ENCODE measurements around the gene PTPRG. TPM values are rescaled to one million over a fixed set of nuclear protein-coding genes. Genes with fewer than 3 reads are reported as not detected.

PTPRG gene
- total and polyA plus RNA-seq, 10 of the 15 experiments (the other 5 are each of a cell fraction or from before 2014, with no cell fraction given): 0.29 to 20.7 (median 1.4) TPM

- SMC1A ChIA-PET (ENCODE audit: uncharacterized antibody, unreplicated experiment): interaction anchor here (1.6 to 1.7 kb wide), 2 partner anchors 10 to 30 kb away, joined by 3 to 6 read pairs; no protein-coding TSS in a partner anchor
- POLR2A ChIA-PET: no interaction called here
- ATAC-seq (no peak), DNase-seq (ENCODE audit: low read depth, low spot score) (no peak), FAIRE-seq (no peak)
- Histone ChIP-seq H2AFZ (ENCODE audit: control insufficient read depth, low read depth, low read length) (no peak overlapping the region), H3K36me3 (ENCODE audit: control insufficient read depth in 2 of 2, insufficient read depth in 2 of 2, low read length in 1 of 2) (no peaks in the 10 kb centered on the region), H4K20me1 (ENCODE audit: control insufficient read depth, insufficient read depth) (no peaks in the 10 kb centered on the region), H3K9me3 (replicated peaks; ENCODE audit: control insufficient read depth, insufficient read depth, low read length) (no peaks in the 10 kb centered on the region), H3K9ac (ENCODE audit: control insufficient read depth, insufficient read depth, low read length) (no peak overlapping the region), H3K27me3 (replicated peaks in 1 of 2; ENCODE audit: control insufficient read depth in 2 of 2, insufficient read depth in 2 of 2, low read length in 1 of 2) (no peaks in the 10 kb centered on the region), H3K79me2 (ENCODE audit: control insufficient read depth, insufficient read depth, low read length) (no peaks in the 10 kb centered on the region), H3K4me3 (no peak overlapping the region), H3K4me1 (ENCODE audit: control insufficient read depth, insufficient read depth, low read length) (no peaks in the 10 kb centered on the region), H3K4me2 (ENCODE audit: control insufficient read depth, insufficient read depth) (no peak overlapping the region), H3K27ac (ENCODE audit: control insufficient read depth, insufficient read depth) (no peak overlapping the region)
- CTCF ChIA-PET: interaction anchor here (1.0 kb wide), 1 partner anchor 39 kb away, joined by 4 read pairs; no protein-coding TSS in a partner anchor
- TF ChIP-seq KDM1A (IDR thresholded peaks at IDR 0.05; ENCODE audit: borderline replicate concordance): no peak
- TF ChIP-seq NFXL1 (IDR thresholded peaks at IDR 0.05; ENCODE audit: borderline replicate concordance): no peak
- no peak for TF ChIP-seq SMARCA5 (IDR thresholded peaks at IDR 0.05)
- TF ChIP-seq PAX8 (IDR thresholded peaks at IDR 0.05): no peak
- no peak for TF ChIP-seq MTA3 (IDR thresholded peaks at IDR 0.05; ENCODE audit: borderline replicate concordance, low read length)
- RAD21 ChIA-PET (ENCODE audit: unreplicated experiment): interaction anchor here (0.5 kb wide), 1 partner anchor 24 kb away, joined by 3 read pairs; no protein-coding TSS in a partner anchor
- no TSS peak for BruUV-seq (replicated peaks)
- intact Hi-C loops (cut with micrococcal nuclease; ENCODE audit: unreplicated experiment) (no loop called here), in situ Hi-C loops (cut with MboI) (no loop called here)
- WGBS (ENCODE audit: insufficient coverage, insufficient replicate concordance, low lambda C conversion rate, missing lambda C conversion rate): 0% methylated on average over 2 of the region's 2 CpGs
Measured at GRCh38 chr3:61975936-61976335, 414.6 kb downstream of the PTPRG start.

- ChIA-PET POLR2A (no interaction called here), RAD21 (ENCODE audit: unreplicated experiment) (no interaction called here), CTCF (interaction anchor here (1.1 kb wide), 1 partner anchor 28 kb away, joined by 3 read pairs; no protein-coding TSS in a partner anchor), SMC1A (ENCODE audit: uncharacterized antibody, unreplicated experiment) (interaction anchor here (0.6 to 1.6 kb wide), 7 partner anchors 9 to 152 kb away, joined by 3 to 4 read pairs (median 3); no protein-coding TSS in a partner anchor)
- H3K27me3 ChIP-seq (replicated peaks in 1 of 2; ENCODE audit: control insufficient read depth in 2 of 2, insufficient read depth in 2 of 2, low read length in 1 of 2): no peaks in the 10 kb centered on the region
- no peak for ATAC-seq
- in situ Hi-C loops (cut with MboI) (no loop called here), intact Hi-C loops (cut with micrococcal nuclease; ENCODE audit: unreplicated experiment) (no loop called here)
- no peaks in the 10 kb centered on the region for H3K79me2 ChIP-seq (ENCODE audit: control insufficient read depth, insufficient read depth, low read length)
- 9% methylated on average over 8 of the region's 8 CpGs for WGBS (ENCODE audit: insufficient coverage, insufficient replicate concordance, low lambda C conversion rate, missing lambda C conversion rate)
- H3K36me3 ChIP-seq (ENCODE audit: control insufficient read depth in 2 of 2, insufficient read depth in 2 of 2, low read length in 1 of 2): no peaks in the 10 kb centered on the region
- no peak overlapping the region for H3K9ac ChIP-seq (ENCODE audit: control insufficient read depth, insufficient read depth, low read length)
- H3K27ac ChIP-seq (ENCODE audit: control insufficient read depth, insufficient read depth): no peak overlapping the region
- no peak overlapping the region for H3K4me2 ChIP-seq (ENCODE audit: control insufficient read depth, insufficient read depth)
- no peaks in the 10 kb centered on the region for H4K20me1 ChIP-seq (ENCODE audit: control insufficient read depth, insufficient read depth)
- BruUV-seq (replicated peaks): no TSS peak
- no peaks in the 10 kb centered on the region for H3K9me3 ChIP-seq (replicated peaks; ENCODE audit: control insufficient read depth, insufficient read depth, low read length)
- no peak overlapping the region for H3K4me3 ChIP-seq
- FAIRE-seq: no peak
- H3K4me1 ChIP-seq (ENCODE audit: control insufficient read depth, insufficient read depth, low read length): no peaks in the 10 kb centered on the region
- DNase-seq (ENCODE audit: low read depth, low spot score): no peak
- H2AFZ ChIP-seq (ENCODE audit: control insufficient read depth, low read depth, low read length): no peak overlapping the region
- no peak for TF ChIP-seq FOXK2 (IDR thresholded peaks at IDR 0.05)
- TF ChIP-seq E2F4 (IDR thresholded peaks at IDR 0.05; ENCODE audit: low read depth, low read length): no peak
- no peak for TF ChIP-seq ZBED1 (IDR thresholded peaks at IDR 0.05; ENCODE audit: borderline replicate concordance)
- TF ChIP-seq POLR2A (IDR thresholded peaks at IDR 0.05; ENCODE audit: low read depth, low read length): no peak
- no peak for TF ChIP-seq TAF1 (IDR thresholded peaks at IDR 0.05; ENCODE audit: borderline replicate concordance, low read depth, low read length)
- no peak for TF ChIP-seq HSF1 (IDR thresholded peaks at IDR 0.05; ENCODE audit: low read depth, low read length)
- TF ChIP-seq RFX5 (IDR thresholded peaks at IDR 0.05; ENCODE audit: low read depth, low read length): no peak
- no peak for TF ChIP-seq BCL11A (IDR thresholded peaks at IDR 0.05; ENCODE audit: low read depth, low read length)
- TF ChIP-seq SMARCA5 (IDR thresholded peaks at IDR 0.05): no peak
- no peak for TF ChIP-seq SRF (IDR thresholded peaks at IDR 0.05; ENCODE audit: low read depth in 2 of 2, low read length in 2 of 2)
- TF ChIP-seq NFYB (IDR thresholded peaks at IDR 0.05; ENCODE audit: insufficient read depth, low read depth, low read length): no peak
- TF ChIP-seq PAX5 (IDR thresholded peaks at IDR 0.05; ENCODE audit: borderline replicate concordance, low read depth, low read length): no peak
Measured at GRCh38 chr3:61978460-61979419, 417.4 kb downstream of the PTPRG start.
